Measurements from ENCODE around the gene EIPR1.

DNA sequence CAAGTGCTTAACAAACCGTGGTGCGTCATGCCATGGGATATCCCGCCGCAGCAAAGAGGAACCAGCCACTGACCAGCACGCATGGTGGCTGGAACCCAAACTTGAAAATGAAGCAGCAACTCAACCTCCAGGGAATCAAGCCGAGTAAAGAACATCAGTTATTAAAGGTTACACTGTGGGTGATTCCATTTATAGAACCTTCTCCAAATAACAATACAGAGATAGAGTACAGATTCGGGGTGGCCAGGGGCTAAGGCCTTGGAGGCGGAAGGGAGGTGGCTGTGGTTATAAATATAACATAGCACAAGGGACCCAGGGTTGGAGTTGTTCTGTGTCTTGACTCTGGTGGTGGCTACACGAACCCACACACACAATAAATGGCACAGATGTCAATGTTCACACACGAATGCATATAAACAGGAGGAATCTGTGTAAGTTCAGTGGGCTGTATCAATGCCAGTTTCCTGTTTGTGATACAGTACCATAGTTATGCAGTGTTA lies 123.1 kb downstream of the EIPR1 start:
- TF ChIP-seq, protein P1, sequence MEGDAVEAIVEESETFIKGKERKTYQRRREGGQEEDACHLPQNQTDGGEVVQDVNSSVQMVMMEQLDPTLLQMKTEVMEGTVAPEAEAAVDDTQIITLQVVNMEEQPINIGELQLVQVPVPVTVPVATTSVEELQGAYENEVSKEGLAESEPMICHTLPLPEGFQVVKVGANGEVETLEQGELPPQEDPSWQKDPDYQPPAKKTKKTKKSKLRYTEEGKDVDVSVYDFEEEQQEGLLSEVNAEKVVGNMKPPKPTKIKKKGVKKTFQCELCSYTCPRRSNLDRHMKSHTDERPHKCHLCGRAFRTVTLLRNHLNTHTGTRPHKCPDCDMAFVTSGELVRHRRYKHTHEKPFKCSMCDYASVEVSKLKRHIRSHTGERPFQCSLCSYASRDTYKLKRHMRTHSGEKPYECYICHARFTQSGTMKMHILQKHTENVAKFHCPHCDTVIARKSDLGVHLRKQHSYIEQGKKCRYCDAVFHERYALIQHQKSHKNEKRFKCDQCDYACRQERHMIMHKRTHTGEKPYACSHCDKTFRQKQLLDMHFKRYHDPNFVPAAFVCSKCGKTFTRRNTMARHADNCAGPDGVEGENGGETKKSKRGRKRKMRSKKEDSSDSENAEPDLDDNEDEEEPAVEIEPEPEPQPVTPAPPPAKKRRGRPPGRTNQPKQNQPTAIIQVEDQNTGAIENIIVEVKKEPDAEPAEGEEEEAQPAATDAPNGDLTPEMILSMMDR (IDR thresholded peaks at IDR 0.05; ENCODE audit: extremely low read depth in 1 of 2, insufficient read depth in 1 of 2, low read depth in 1 of 2, low read length in 2 of 2) = no peak
- TF ChIP-seq POLR2A (IDR thresholded peaks at IDR 0.05; ENCODE audit: low read depth, low read length) (no peak), EZH2 (IDR thresholded peaks at IDR 0.05; ENCODE audit: borderline replicate concordance, low read depth, low read length, severe bottlenecking) (no peak), MYC (IDR thresholded peaks at IDR 0.05; ENCODE audit: low read depth, low read length) (no peak), POLR2AphosphoS5 (IDR thresholded peaks at IDR 0.05; ENCODE audit: insufficient read depth, low read depth, low read length) (no peak), JUN (IDR thresholded peaks at IDR 0.05; ENCODE audit: borderline replicate concordance, insufficient read depth, insufficient read length, low read depth) (no peak), GATA2 (IDR thresholded peaks at IDR 0.05; ENCODE audit: insufficient read depth, insufficient read length, low read depth, low read length) (no peak), FOS (IDR thresholded peaks at IDR 0.05; ENCODE audit: borderline replicate concordance, insufficient read depth, low read length) (no peak)
- TF ChIP-seq, protein P2, sequence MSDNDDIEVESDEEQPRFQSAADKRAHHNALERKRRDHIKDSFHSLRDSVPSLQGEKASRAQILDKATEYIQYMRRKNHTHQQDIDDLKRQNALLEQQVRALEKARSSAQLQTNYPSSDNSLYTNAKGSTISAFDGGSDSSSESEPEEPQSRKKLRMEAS (IDR thresholded peaks at IDR 0.05; ENCODE audit: insufficient read depth, insufficient read length) = no peak
